Stimulated activated CD4-positive, alpha-beta T cell treated with anti-CD3 and anti-CD28 coated beads, Interleukin-12 subunit alpha, Interleukin-12 subunit beta, amount 100 ng/mL, for 24 hours (primary cell): Measurements from ENCODE around the gene PARVA.

Source experiments
- DNase-seq, 2 experiments: peaks; one replicate each; pipeline ENCODE4 v3.0.0-alpha.2; 2020; ENCODE audit warnings: low read depth in 2 of 2

Gene PARVA

DNA sequence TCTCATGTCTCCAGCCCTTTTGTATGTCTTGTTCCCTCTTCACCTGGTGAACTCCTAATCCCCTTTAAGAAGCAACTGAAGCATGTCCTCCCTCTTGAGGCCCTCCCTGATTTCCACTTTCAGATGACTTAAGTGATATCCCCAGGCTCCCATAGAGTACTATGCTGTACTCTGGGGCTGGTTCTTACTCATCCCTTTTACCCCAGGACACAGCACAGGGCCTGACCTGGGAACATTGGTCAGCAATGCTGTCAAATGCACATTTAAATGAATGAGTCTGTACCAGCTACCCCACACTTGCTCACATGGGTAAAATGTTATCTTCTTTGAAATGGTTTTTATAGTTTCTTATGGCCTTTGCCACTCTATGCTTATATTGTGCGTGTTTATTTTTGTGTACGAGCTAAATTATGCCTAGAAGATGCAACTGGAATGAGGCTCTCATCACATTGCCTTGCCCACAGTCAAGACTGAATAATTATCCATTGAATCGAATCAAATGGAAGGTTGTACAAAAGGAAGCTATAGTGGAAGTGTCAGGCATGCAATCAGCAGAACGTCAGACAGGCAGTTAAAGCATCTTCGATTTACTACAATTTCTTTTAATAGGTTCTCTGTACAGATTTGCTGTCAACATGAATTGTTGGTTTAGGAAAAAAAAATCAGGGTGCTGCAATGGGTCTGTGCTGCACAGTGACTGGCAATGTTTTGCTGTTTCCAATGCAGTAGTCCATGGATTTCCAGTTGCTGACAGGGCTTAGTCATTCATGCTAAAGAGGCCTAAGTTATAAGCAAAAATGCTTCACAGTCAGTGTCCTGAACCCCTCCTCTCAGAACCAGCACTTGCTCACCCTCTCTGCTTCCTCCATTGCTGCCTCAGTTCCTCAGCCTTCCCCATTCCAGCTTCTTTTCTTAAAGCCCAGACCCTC is 79.5 kb downstream of the PARVA start:
- DNase-seq, result no peak

DNA sequence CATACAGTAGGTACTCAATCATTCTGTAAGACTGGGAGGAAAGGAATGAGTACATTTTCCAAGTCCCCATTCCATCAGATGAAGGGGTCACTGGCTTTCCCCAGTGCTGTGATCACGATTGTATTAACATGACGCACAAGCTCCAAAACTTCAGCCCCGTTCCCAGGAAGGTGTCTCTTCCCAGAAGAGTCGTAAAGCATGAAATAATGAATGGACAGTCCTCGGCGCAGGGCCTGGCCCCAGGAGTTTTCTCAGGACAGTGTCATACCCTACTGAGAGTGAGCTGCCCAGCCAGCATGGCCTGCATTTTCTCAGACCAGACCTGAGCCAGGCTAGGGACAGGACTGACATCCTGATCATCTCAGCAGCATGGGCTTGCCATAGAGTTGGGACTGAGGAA is 80.7 kb downstream of the PARVA start:
- no peak for DNase-seq

GRCh38 chr11:12459374-12459773 is 82.0 kb downstream of the PARVA start:
- no peak for DNase-seq

GRCh38 chr11:12459865-12460444 is 82.6 kb downstream of the PARVA start:
- DNase-seq, result no peak

DNA sequence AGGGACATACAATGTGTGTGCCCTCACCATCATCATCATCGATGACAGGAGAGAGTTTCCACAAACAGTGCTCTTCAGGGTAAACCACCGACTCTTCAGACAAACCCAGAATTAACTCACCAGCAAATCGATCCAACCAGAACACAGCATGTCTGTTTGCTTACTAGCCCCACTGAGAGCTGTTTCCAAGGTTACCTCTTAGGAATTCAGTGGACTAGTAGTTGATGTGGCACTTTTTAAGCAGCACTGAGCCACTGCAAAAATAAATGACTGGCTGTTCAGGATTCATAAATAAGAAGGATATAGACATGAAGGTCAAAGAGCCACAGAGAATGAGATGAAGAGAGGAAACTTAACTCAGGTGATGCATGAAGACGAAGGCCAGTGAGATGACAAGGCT is 83.1 kb downstream of the PARVA start:
- no peak for DNase-seq

GRCh38 chr11:12461516-12461915 is 84.1 kb downstream of the PARVA start:
- no peak for DNase-seq

DNA sequence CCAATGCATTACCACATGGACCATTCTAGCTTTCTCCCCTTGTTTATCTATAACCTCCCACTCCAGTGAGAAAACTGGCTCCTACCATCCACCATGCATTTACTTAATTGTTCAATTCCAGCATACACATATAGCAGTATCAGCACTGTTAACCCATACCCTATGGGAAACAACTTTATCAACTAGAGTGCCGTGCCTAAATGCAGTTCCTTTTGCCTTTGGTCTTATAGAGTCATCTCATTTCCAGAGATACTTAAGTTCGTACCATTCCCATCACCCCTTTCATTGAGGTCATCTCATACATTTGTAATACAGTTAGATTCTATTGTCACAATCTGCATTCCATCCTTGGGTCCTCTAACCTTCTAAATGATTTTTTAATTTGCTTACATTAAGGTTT is 86.9 kb downstream of the PARVA start:
- no peak for DNase-seq

- no peak for DNase-seq
These were observed 88.0 kb downstream of the PARVA start for GRCh38 chr11:12465332-12465731.

DNA sequence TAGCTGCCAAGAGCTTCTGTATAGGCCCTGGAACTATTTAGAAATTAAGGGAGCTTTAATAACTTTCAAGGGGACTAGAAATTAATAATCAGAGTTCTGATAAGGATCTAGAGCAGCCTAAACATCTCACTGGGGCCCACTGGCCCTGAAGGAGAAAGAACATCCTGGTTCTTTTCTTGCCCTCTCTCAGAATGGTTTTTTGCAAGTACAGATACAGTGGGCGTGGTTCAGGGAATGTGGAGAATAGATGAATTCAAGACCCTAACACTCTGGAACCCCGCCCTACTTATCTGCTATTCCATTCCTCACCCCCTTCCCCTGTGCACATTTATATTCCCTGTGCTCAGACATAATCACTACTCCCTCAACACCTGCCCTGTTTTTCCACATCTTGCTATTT is 90.2 kb downstream of the PARVA start:
- DNase-seq, result no peak

GRCh38 chr11:12469451-12469850 is 92.1 kb downstream of the PARVA start:
- DNase-seq, result no peak

DNA sequence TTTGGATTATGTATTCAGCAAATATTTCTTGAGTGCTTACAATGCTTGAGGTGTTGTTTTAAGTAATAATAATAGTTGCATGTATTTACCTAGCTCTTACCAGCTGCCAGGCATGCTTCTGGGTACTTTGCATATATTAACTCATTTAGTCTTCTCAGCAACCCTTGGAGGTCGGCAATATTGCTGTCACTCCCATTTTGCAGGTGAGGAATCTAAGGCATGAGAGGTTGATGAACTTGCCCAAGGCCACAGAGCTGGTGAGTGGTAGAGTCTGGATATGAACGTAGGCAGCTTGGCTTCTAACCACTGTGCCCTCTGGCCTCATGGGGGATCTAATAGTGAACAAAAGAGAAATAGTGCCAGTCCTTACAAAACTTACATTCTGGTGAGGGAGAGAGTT is 92.9 kb downstream of the PARVA start:
- no peak for DNase-seq

GRCh38 chr11:12472401-12473005 is 95.1 kb downstream of the PARVA start:
- no peak for DNase-seq

- no peak for DNase-seq
These were observed 96.0 kb downstream of the PARVA start for GRCh38 chr11:12473381-12473780.

DNA sequence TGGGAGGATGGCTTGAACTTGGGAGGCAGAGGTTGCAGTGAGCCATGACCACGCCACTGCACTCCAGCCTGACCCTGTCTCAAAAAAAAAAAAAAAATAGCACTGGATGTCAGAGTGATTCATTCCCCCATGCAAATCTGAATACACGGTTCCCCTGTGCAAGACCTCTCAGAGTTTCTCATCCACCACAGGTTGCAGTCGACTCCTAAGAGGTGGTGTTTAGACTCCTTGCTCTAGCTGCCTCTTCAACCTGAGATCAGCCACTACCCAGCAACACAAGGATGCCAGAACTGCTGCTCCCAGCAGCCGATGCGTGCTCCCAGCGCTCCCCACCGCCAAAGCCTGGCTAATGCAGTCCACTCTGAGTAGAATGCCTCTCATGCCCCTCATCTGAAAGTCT is 97.5 kb downstream of the PARVA start:
- no peak for DNase-seq

GRCh38 chr11:12478743-12479142 is 101.4 kb downstream of the PARVA start:
- DNase-seq, result no peak

- DNase-seq, result no peak
These were observed 103.0 kb downstream of the PARVA start for GRCh38 chr11:12480401-12480800.

DNA sequence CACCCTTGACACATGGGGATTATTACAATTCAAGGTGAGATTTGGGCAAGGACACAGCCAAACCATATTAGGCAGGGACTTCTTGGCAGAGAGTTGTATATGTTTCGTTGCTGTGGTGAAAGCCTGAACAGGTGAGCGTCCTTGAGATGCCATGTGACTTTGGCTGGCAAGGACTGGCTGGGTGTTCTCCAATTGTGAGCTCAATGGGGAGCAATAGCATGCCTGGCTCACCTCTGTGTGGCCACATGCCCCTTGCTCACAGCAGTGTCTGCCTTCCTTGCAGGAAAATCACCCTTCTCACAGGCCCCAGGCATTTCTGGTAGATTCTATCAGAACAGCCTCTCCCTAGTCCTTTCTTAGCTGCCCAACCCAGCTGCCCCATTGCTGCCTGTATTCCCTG is 105.5 kb downstream of the PARVA start:
- DNase-seq, result no peak

- no peak for DNase-seq
These were observed 106.2 kb downstream of the PARVA start for GRCh38 chr11:12483604-12484003.

DNA sequence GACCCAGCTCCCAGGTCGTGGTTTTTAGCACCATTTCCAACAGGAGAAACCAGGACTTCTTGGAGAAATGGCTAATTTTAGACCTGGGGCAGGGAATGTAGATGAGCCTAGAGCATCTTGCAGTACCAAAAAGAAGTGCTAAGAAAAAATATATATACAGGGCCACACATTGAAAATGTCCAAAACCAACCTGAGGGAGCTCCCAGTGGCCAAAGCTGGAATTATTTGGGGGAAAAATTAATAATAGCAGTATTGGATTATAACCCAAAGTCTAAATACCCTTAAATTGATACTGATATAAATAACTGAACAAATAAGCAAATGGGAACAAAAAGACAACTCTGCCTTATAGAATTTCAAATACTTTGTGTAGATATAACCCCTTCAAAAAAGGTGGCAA is 108.0 kb downstream of the PARVA start:
- DNase-seq, result no peak

DNA sequence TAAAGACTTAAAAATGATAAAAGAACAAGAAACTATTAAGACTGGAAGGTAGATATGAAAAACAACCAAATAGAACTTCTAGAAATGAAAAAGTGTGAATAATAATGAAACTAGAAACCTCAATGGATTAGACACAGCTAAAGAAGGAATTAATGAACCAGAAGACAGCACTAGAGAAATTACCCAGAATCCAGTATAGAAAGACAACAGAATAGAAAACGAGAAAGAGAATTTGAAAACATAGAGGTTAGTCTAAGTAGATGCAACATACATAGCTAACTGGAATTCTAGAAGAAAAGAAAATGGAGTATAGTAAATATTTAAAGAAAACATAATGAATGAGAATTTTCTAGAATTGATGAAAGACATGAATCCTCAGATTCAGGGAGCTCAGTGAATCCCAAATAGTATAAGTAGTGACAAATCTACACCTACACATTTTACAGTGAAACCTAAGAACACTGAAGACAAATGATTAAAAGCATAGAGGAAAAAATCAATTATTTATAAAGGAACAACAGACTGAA is 111.9 kb downstream of the PARVA start:
- DNase-seq, result no peak

DNA sequence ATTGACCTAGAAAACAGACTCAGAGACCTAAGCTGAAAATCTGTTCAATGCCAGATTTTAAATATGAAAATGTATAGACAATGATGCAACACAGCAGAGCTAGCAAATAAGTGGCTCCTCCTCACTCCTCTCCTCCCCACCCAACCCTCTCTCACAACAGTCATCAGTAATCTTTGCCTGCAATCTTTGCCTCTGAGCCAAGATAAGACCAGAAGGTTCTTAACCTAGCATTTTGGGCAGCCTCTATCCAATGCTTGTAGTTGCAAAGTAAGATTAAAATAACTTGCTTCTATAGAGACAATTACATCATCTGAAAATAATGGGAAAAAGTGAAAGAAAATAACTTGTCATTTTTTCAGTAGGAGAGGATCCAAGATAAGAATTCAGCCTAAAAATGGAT is 117.3 kb downstream of the PARVA start:
- DNase-seq, result no peak

DNA sequence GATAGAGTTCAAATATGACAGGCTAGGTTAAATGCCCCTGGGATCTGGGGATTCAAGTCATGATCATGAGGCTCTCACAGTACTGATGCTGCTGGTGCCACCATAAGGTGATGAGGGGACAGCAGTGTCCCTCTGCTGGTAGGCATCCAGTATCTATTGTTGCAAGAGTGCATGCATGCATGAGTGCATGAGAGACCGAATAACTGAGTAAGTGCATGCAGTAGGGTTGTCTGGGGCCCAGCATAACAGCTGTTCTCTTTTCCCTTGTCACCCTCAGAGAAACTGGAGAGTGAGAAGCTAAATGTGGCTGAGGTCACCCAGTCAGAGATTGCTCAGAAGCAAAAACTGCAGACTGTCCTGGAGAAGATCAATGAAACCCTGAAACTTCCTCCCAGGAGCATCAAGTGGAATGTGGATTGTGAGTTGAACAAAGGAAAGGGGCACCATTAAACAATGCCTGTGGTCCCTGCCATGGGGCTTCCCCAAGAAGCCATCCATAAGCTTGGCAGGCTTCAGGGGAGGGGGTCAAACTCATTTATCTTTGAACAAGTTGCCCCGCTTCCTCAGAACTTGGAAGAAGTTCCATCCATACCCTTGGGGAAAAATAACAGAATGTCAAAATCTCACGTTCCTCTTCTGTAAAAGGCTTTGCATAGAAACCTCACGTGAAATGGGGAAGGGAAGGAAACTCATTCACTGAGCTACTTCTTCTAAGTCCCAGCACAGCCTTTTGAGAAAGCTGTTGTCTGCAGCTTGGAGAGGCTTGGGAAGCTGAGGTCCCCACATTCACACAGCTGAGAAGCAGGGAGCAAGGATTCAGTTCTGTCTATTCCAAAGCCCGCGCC is 119.0 kb downstream of the PARVA start:
- DNase-seq, result no peak
